GM21576 (cell line): ENCODE data around the gene CDT1.
"Not testable (repeated sequence)": the region's sequence is repeated elsewhere in the genome, so short reads cannot be mapped to it uniquely, and the experiment has no call there.

Experiments
- ATAC-seq: cut with Tn5 transposase; IDR thresholded peaks from one replicate; pipeline ENCODE4 v1.9.1; 2021; ENCODE audit warnings: mild to moderate bottlenecking, moderate library complexity; ENCODE audit not compliant: unreplicated experiment

Gene CDT1

GRCh38 chr16:88815901-88816589 lies 12.5 kb downstream of the CDT1 start:
- ATAC-seq: no peak

- no peak for ATAC-seq
Measured at GRCh38 chr16:88816736-88817535, 13.3 kb downstream of the CDT1 start.

- no peak for ATAC-seq
Measured at GRCh38 chr16:88817785-88818574, 14.4 kb downstream of the CDT1 start.

GRCh38 chr16:88818575-88818874 lies 14.9 kb downstream of the CDT1 start:
- ATAC-seq: no peak

- no peak for ATAC-seq
Measured at GRCh38 chr16:88819126-88819525, 15.5 kb downstream of the CDT1 start.

- ATAC-seq: no peak
Measured at GRCh38 chr16:88820385-88821025, 16.9 kb downstream of the CDT1 start.

GRCh38 chr16:88821168-88821850 lies 17.7 kb downstream of the CDT1 start:
- no peak for ATAC-seq

GRCh38 chr16:88822281-88823040 lies 18.9 kb downstream of the CDT1 start:
- no peak for ATAC-seq

GRCh38 chr16:88823646-88824045 lies 20.1 kb downstream of the CDT1 start:
- ATAC-seq: not testable (repeated sequence)

GRCh38 chr16:88824256-88825077 lies 20.9 kb downstream of the CDT1 start:
- ATAC-seq: no peak

- ATAC-seq: no peak
Measured at GRCh38 chr16:88825146-88825545, 21.6 kb downstream of the CDT1 start.

GRCh38 chr16:88826070-88826840 lies 22.7 kb downstream of the CDT1 start:
- ATAC-seq: no peak

GRCh38 chr16:88827727-88828126 lies 24.1 kb downstream of the CDT1 start:
- no peak for ATAC-seq

- ATAC-seq: no peak
Measured at GRCh38 chr16:88828711-88829110, 25.1 kb downstream of the CDT1 start.

GRCh38 chr16:88830258-88830657 lies 26.7 kb downstream of the CDT1 start:
- no peak for ATAC-seq

- no peak for ATAC-seq
Measured at GRCh38 chr16:88830783-88831182, 27.2 kb downstream of the CDT1 start.

GRCh38 chr16:88831838-88832237 lies 28.2 kb downstream of the CDT1 start:
- no peak for ATAC-seq

GRCh38 chr16:88833086-88833485 lies 29.5 kb downstream of the CDT1 start:
- no peak for ATAC-seq
